Activated CD8-positive, alpha-beta T cell treated with anti-CD3 and anti-CD28 coated beads for 36 hours (primary cell): ENCODE results near the gene ZNG1C. TPM values are rescaled to one million over a fixed set of nuclear protein-coding genes. Genes with fewer than 3 reads are reported as not detected.
"Not testable (repeated sequence)": the region's sequence is repeated elsewhere in the genome, so short reads cannot be mapped to it uniquely, and the experiment has no call there.

Experiments used
- ATAC-seq: fragments of 200-7000 bp; cut with Tn5 transposase; one replicate; pipeline ENCODE4 v1.10.0; 2021; ENCODE audit warnings: mild to moderate bottlenecking, moderate library complexity
- CTCF ChIA-PET: fragments of 350-600 bp; sonication (Branson Sonifier 250); formaldehyde crosslinking; loops from one replicate; lab custom pipeline; 2021; ENCODE audit warnings: antibody characterized with exemption; lab: Charles Lee
- POLR2A ChIA-PET: fragments of 350-600 bp; sonication (Branson Sonifier 250); formaldehyde crosslinking; loops from one replicate; lab custom pipeline; 2021; ENCODE audit warnings: antibody characterized with exemption; lab: Charles Lee
- DNase-seq: peaks from one replicate; pipeline ENCODE4 v3.0.0-alpha.2; 2020
- H3K27ac Mint-ChIP-seq: one replicate; pipeline ENCODE4 v1.8.0; 2021; ENCODE audit warnings: mild to moderate bottlenecking, mixed read lengths
- H3K27me3 Mint-ChIP-seq: one replicate; pipeline ENCODE4 v1.8.0; 2021; ENCODE audit warnings: mixed read lengths
- H3K36me3 Mint-ChIP-seq: one replicate; pipeline ENCODE4 v1.8.0; 2021; ENCODE audit warnings: low read depth, mixed read lengths
- H3K4me1 Mint-ChIP-seq: one replicate; pipeline ENCODE4 v1.8.0; 2021; ENCODE audit warnings: low read depth, mixed read lengths
- H3K4me3 Mint-ChIP-seq: one replicate; pipeline ENCODE4 v1.8.0; 2021; ENCODE audit warnings: mild to moderate bottlenecking, moderate library complexity, mixed read lengths
- H3K9me3 Mint-ChIP-seq: one replicate; pipeline ENCODE4 v1.8.0; 2021; ENCODE audit warnings: mixed read lengths
- intact Hi-C: fragments of 100-400 bp; cut with micrococcal nuclease; formaldehyde crosslinking; loops from one replicate; pipeline ENCODE4 v1.10.0; 2022
- total RNA-seq, 2 experiments: library from RNA; stranded (reverse); gene quantifications; one replicate each; pipeline ENCODE4 v1.2.3, GENCODE V29; 2021

Gene ZNG1C
- total RNA-seq, 2 experiments from 2014 or later = 43.7 to 57.8 TPM

DNA sequence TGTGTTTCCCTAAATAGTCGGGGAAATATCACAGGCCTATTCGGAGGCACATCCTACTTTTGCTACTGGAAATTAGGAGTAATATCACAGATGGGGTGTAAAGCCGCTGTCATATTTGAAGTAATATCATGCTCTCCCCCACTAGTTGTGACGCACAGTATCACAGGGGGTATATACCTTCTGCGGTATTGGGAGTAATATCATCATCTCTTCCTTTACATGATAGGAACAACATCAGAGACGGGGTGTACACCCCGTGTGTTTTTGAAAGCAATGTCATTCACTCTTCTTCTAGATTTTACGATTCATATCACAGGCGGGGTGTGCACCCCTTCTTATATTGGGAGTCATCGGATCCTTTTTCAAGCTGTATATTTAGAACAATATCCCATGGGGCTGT lies 76.4 kb downstream of the ZNG1C start:
- H3K36me3 Mint-ChIP-seq, H3K4me3 Mint-ChIP-seq, POLR2A ChIA-PET, H3K27ac Mint-ChIP-seq, H3K9me3 Mint-ChIP-seq, H3K27me3 Mint-ChIP-seq, CTCF ChIA-PET, intact Hi-C loops, DNase-seq, H3K4me1 Mint-ChIP-seq: not testable (repeated sequence)
- peak; percentile 57 for ATAC-seq

DNA sequence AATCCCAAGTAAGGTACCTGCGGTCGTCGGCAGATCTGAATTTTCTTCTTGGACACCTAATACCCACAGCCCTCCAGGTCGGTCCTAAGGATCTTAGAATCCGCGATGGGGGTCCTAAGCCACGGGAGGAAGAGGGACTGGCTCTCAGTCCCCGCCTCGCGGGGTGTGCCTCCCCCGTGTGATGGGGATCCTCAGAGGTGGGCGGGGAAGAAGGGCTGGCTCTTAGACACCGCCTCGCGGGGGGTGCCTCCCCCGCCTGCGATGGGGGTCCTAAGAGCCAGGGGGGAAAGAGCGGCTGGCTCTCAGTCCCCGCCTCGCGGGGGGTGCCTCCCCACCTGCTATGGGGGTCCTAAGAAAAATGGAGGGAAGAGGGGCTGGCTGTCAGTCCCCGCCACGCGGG lies 82.0 kb downstream of the ZNG1C start:
- CTCF ChIA-PET, H3K9me3 Mint-ChIP-seq, H3K4me3 Mint-ChIP-seq, H3K36me3 Mint-ChIP-seq, H3K27me3 Mint-ChIP-seq, ATAC-seq, H3K27ac Mint-ChIP-seq, POLR2A ChIA-PET, DNase-seq, H3K4me1 Mint-ChIP-seq, intact Hi-C loops: not testable (repeated sequence)

DNA sequence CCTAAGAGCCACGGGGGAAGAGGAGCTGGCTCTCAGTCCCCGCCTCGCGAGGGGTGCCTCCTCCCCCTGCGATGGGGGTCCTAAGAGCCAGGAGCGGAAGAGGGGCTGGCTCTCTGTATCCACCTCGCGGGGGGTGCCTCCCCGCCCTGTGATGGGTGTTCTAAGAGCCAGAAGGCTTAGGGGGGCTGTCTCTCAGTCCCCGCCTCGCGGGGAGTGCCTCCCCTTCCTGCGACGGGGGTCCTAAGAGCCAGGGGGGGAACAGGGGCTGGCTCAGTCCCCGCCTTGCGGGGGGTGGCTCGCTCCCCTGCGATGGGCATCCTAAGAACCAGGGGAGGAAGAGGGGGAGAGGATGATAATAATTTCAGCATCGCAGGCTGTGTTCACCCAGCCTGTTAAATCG lies 82.7 kb downstream of the ZNG1C start:
- POLR2A ChIA-PET, ATAC-seq, H3K4me1 Mint-ChIP-seq, intact Hi-C loops, DNase-seq, H3K27ac Mint-ChIP-seq, H3K27me3 Mint-ChIP-seq, CTCF ChIA-PET, H3K4me3 Mint-ChIP-seq, H3K9me3 Mint-ChIP-seq, H3K36me3 Mint-ChIP-seq: not testable (repeated sequence)

DNA sequence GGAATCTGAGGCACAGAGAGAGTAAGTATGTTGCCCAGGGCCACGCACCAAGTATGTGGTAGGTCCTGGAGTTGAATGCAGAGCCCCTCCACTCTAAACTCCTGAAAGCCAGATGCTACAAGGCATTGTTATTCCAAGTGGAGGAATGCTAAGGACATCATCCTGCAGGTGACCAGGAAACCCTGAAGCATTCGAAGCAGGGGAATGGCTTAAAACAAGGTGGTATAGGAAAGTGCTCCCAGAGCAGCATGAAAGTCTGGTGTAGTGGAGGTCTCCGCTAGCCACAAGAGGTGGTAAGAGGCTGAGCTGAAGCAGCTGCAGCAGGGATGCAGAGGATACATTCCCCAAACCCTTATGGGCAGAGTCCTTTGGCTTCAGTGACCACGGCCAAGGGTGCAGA lies 87.3 kb downstream of the ZNG1C start:
- intact Hi-C loops, H3K27ac Mint-ChIP-seq, H3K27me3 Mint-ChIP-seq, POLR2A ChIA-PET, H3K36me3 Mint-ChIP-seq, CTCF ChIA-PET, DNase-seq, H3K4me3 Mint-ChIP-seq, H3K4me1 Mint-ChIP-seq, H3K9me3 Mint-ChIP-seq, ATAC-seq: not testable (repeated sequence)

DNA sequence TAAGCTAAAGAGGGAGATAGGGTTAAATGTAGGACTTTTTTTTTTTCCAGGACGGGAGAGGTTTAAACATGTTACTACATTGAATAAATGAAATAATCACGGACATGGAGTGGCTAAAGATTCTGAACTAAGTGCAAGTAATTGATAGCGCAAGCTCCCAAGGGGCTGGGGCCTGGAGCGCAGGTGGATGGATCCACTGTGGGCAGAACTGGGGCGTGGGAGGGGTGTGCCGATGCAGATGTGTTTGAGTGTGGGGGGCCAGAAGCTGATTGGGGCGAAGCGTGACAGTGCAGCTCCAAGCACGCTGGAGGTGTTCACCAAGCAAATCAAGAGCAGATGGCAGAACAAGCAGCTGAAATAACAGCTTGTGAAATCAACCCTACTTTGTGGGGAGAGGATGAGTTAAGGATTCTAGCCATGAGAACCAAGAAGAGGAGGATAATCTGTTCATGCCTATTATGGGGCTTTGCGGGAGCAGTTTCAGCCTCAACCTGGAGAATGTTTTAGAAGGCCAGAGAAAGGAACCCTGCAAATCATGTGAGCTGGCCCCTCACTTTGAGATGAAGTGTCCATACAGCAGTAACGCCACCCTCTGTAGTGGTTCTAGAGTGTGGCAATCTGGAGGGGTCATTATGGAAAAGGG lies 88.9 kb downstream of the ZNG1C start:
- POLR2A ChIA-PET, CTCF ChIA-PET, intact Hi-C loops, H3K9me3 Mint-ChIP-seq, H3K27me3 Mint-ChIP-seq, H3K27ac Mint-ChIP-seq, H3K36me3 Mint-ChIP-seq, ATAC-seq, H3K4me3 Mint-ChIP-seq, DNase-seq, H3K4me1 Mint-ChIP-seq: not testable (repeated sequence)

DNA sequence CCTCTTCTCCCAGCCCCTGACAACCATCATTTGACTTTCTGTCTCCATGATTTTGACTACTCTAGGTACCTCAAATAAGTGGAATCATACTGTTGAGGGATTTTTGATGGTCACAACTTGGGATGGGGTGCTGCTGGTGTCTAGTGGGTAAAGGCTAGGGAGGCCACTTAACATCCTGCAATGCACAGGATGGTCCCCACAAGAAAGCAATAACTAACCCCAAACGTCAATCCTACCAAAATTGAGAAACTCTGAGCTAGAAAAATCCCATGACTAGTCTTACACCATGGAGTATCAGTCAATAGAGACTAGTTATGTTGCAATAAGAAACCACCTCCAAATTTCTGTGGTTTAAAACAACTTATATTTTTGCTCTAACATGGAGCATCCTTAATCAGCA lies 90.3 kb downstream of the ZNG1C start:
- H3K27me3 Mint-ChIP-seq, DNase-seq, H3K4me3 Mint-ChIP-seq, H3K36me3 Mint-ChIP-seq, H3K27ac Mint-ChIP-seq, H3K9me3 Mint-ChIP-seq, POLR2A ChIA-PET, intact Hi-C loops, CTCF ChIA-PET, H3K4me1 Mint-ChIP-seq, ATAC-seq: not testable (repeated sequence)

DNA sequence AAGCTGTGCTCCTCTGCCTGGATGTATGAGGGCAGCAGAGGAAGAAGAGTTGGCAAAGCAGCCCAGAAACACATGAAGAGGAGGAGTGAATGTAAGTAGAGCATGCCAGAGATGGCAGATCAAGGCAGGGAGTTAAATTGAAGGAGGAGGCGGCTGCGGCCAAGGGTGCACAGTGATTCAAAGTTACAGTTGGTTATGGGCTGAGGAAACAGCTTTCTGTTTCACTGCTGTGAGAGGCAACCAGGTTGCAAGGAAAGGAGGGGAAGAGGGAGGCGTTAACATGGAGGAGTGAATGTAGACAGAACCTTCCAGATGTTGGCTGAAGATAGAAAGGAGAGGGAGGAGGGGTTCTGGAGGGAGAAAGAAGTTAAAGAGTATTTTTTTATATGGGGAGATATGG lies 94.2 kb downstream of the ZNG1C start:
- intact Hi-C loops, H3K27ac Mint-ChIP-seq, H3K36me3 Mint-ChIP-seq, CTCF ChIA-PET, H3K4me1 Mint-ChIP-seq, H3K4me3 Mint-ChIP-seq, H3K27me3 Mint-ChIP-seq, POLR2A ChIA-PET, H3K9me3 Mint-ChIP-seq, DNase-seq: not testable (repeated sequence)
- peak; percentile 37 for ATAC-seq

DNA sequence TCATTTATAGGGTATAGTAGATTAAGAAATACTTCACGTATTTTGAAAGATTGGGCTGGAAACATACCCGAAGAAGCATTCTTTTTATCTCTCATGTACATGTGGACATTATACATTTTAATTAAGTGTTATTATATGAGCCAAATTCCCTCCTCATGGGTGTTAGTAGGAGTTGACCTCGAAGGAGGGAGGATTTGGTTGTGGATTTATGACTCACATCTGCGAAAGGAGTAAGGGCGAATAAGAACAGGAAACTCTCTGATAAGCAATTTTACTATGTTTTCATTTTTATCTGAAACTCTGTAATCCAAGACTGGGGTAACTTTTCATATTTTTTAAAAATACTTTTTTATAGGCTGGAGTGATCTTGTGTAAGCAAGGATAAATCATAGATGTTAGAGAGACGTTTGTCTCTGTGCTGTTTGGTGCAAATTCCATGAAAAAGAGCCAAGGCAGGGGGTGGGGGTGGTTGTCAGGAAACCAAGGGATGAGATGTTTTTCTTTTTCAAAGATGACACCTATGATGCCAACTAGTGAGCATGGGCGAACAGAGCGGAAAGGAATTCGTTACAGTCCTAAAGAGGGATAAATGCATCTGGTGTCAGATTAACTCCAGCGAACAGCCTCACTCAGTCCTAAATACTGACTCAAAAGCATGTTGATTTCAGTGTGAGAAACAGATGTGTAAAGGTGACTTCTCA lies 95.0 kb downstream of the ZNG1C start:
- H3K4me3 Mint-ChIP-seq, H3K27me3 Mint-ChIP-seq, CTCF ChIA-PET, POLR2A ChIA-PET, DNase-seq, H3K4me1 Mint-ChIP-seq, intact Hi-C loops, H3K9me3 Mint-ChIP-seq, H3K36me3 Mint-ChIP-seq, H3K27ac Mint-ChIP-seq, ATAC-seq: not testable (repeated sequence)

DNA sequence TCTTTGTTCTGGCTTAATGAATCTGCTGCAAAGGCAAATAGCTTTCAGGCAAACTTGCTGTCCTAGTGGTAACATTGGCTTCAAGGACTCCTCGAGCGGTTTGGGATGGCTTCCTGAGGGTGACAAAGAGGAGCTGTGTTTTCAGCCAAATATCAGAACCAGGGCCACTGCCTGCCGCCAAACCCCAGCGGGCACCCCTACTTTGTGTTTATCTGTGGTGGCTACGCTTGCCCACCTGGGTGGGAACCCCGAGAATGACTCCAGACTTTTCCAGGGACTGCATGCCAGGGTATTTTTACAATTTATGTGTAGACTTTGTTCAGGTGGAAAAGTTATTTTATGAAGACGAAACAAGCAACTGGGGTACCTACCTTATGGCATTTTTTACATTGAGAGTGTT lies 96.2 kb downstream of the ZNG1C start:
- H3K27me3 Mint-ChIP-seq, POLR2A ChIA-PET, H3K4me1 Mint-ChIP-seq, CTCF ChIA-PET, H3K4me3 Mint-ChIP-seq, H3K9me3 Mint-ChIP-seq, ATAC-seq, H3K27ac Mint-ChIP-seq, H3K36me3 Mint-ChIP-seq, DNase-seq, intact Hi-C loops: not testable (repeated sequence)
